Sigmoid colon (tissue), 4 donors: ENCODE results near the gene KAT2B.

Source experiments
- EP300 ChIP-seq, 4 donors: sonication (generic); formaldehyde crosslinking; IDR thresholded peaks; one replicate each; pipeline ENCODE4 v1.6.1; 2017; ENCODE audit warnings: antibody characterized with exemption in 4 of 4
- POLR2A ChIP-seq, 2 donors: fragments of 450-650 bp; IDR thresholded peaks; one replicate each; pipeline ENCODE4 v1.6.1; 2016; ENCODE audit warnings: antibody characterized with exemption in 2 of 2, mild to moderate bottlenecking in 2 of 2, moderate library complexity in 2 of 2
- POLR2AphosphoS5 ChIP-seq, 4 donors: sonication (generic); formaldehyde crosslinking; IDR thresholded peaks; one replicate each; pipeline ENCODE4 v1.6.1; 2017; ENCODE audit warnings: antibody characterized with exemption in 4 of 4
- TF ChIP-seq, protein P1 (sequence below), 4 experiments: fragments of 450-650 bp in 3 of 4; fragments of 200-600 bp in 1 of 4; IDR thresholded peaks; one replicate each; pipeline ENCODE4 v1.5.1; 2016 to 2019; ENCODE audit warnings: antibody characterized with exemption in 4 of 4, mild to moderate bottlenecking in 3 of 4, moderate library complexity in 2 of 4

DNA sequence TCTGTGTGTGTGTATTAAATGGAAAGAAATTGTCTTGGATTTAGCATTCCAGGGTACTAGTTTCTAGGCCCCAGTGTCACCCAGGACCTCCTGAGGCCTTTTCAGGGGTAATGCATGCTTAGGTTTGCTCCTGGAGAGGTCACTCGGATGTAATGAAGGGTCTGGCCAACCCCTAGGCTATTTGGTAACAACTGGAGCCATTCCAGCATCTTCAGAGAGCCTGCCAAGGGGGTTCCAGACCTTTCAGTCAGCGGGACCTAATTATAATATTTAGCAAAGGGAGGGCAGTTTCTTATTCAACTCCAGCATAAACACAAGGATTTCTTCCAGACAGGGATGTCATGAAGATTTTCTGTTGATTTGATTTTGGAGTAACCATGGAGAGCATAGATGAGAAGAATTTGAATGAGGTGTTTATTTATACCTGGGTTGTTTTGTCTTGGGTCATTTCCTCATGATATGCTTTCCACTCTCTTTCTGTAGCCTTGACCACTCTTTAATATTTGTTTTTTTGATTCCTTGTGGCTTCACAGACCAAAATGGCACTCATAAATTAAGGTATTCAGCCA is 17.4 kb downstream of the KAT2B start:
- TF ChIP-seq EP300 (IDR thresholded peaks at IDR 0.05) (no peak), POLR2AphosphoS5 (IDR thresholded peaks at IDR 0.05) (no peak), POLR2A (IDR thresholded peaks at IDR 0.05) (no peak)
- TF ChIP-seq, protein P1, sequence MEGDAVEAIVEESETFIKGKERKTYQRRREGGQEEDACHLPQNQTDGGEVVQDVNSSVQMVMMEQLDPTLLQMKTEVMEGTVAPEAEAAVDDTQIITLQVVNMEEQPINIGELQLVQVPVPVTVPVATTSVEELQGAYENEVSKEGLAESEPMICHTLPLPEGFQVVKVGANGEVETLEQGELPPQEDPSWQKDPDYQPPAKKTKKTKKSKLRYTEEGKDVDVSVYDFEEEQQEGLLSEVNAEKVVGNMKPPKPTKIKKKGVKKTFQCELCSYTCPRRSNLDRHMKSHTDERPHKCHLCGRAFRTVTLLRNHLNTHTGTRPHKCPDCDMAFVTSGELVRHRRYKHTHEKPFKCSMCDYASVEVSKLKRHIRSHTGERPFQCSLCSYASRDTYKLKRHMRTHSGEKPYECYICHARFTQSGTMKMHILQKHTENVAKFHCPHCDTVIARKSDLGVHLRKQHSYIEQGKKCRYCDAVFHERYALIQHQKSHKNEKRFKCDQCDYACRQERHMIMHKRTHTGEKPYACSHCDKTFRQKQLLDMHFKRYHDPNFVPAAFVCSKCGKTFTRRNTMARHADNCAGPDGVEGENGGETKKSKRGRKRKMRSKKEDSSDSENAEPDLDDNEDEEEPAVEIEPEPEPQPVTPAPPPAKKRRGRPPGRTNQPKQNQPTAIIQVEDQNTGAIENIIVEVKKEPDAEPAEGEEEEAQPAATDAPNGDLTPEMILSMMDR (IDR thresholded peaks at IDR 0.05): no peak
